ENCODE results near the gene SOCS7.

The SOCS7 gene

GRCh38 chr17:38442548-38442947, 90.9 kb downstream of the SOCS7 start:
- no peak for DNase-seq

- no peak for DNase-seq
These were observed 91.8 kb downstream of the SOCS7 start for GRCh38 chr17:38443356-38444031.

- DNase-seq: peak; percentile 67
These were observed 92.5 kb downstream of the SOCS7 start for GRCh38 chr17:38444151-38444550.

- DNase-seq: no peak
These were observed 96.0 kb downstream of the SOCS7 start for GRCh38 chr17:38447502-38448085.

GRCh38 chr17:38448208-38448771, 96.6 kb downstream of the SOCS7 start:
- no peak for DNase-seq

GRCh38 chr17:38449364-38449763, 97.7 kb downstream of the SOCS7 start:
- no peak for DNase-seq

GRCh38 chr17:38450557-38451029, 98.9 kb downstream of the SOCS7 start:
- no peak for DNase-seq

GRCh38 chr17:38451030-38451839, 99.6 kb downstream of the SOCS7 start:
- no peak for DNase-seq

GRCh38 chr17:38451840-38452529, 100.3 kb downstream of the SOCS7 start:
- no peak for DNase-seq

GRCh38 chr17:38452719-38453118, 101.1 kb downstream of the SOCS7 start:
- no peak for DNase-seq

- no peak for DNase-seq
These were observed 102.3 kb downstream of the SOCS7 start for GRCh38 chr17:38453951-38454421.

- no peak for DNase-seq
These were observed 102.9 kb downstream of the SOCS7 start for GRCh38 chr17:38454532-38454931.
